GM18861 (cell line): ENCODE results near the gene C1RL.
A peak's percentile ranks its signal among the peaks of the same experiment; 100 is the strongest.
"Not testable (repeated sequence)": the region's sequence is repeated elsewhere in the genome, so short reads cannot be mapped to it uniquely, and the experiment has no call there.

ENCODE experiments used
- ATAC-seq: cut with Tn5 transposase; IDR thresholded peaks from one replicate; pipeline ENCODE4 v1.9.1; 2021; ENCODE audit not compliant: unreplicated experiment

The C1RL gene

GRCh38 chr12:7116916-7117315 is 7.9 kb upstream of the C1RL start:
- ATAC-seq: no peak

- ATAC-seq: no peak
Measured at GRCh38 chr12:7116196-7116595, 7.2 kb upstream of the C1RL start.

- ATAC-seq: no peak
Measured at GRCh38 chr12:7114851-7115250, 5.8 kb upstream of the C1RL start.

- ATAC-seq: no peak
Measured at GRCh38 chr12:7114008-7114407, 5.0 kb upstream of the C1RL start.

GRCh38 chr12:7113389-7113871 is 4.4 kb upstream of the C1RL start:
- no peak for ATAC-seq

GRCh38 chr12:7112041-7112440 is 3.0 kb upstream of the C1RL start:
- ATAC-seq: no peak

GRCh38 chr12:7110661-7111060 is 1.6 kb upstream of the C1RL start:
- no peak for ATAC-seq

- no peak for ATAC-seq
Measured at GRCh38 chr12:7109572-7109920, 532 bp upstream of the C1RL start.

GRCh38 chr12:7108003-7108795 is 815 bp downstream of the C1RL start:
- ATAC-seq: peak; percentile 82

- no peak for ATAC-seq
Measured at GRCh38 chr12:7107636-7108002, 1.4 kb downstream of the C1RL start.

- ATAC-seq: not testable (repeated sequence)
Measured at GRCh38 chr12:7107181-7107580, 1.8 kb downstream of the C1RL start.

- ATAC-seq: no peak
Measured at GRCh38 chr12:7106082-7106481, 2.9 kb downstream of the C1RL start.

GRCh38 chr12:7103837-7104584 is 5.0 kb downstream of the C1RL start:
- no peak for ATAC-seq

GRCh38 chr12:7102582-7102981 is 6.4 kb downstream of the C1RL start:
- ATAC-seq: no peak

- ATAC-seq: no peak
Measured at GRCh38 chr12:7101694-7102131, 7.3 kb downstream of the C1RL start.

- ATAC-seq: no peak
Measured at GRCh38 chr12:7101047-7101693, 7.8 kb downstream of the C1RL start.

GRCh38 chr12:7100239-7100638 is 8.8 kb downstream of the C1RL start:
- no peak for ATAC-seq

- ATAC-seq: no peak
Measured at GRCh38 chr12:7099290-7099996, 9.6 kb downstream of the C1RL start.

- no peak for ATAC-seq
Measured at GRCh38 chr12:7096979-7097378, 12.0 kb downstream of the C1RL start.

- no peak for ATAC-seq
Measured at GRCh38 chr12:7096006-7096932, 12.7 kb downstream of the C1RL start.
